ENCODE results near the gene FRMD1.

FRMD1 gene

DNA sequence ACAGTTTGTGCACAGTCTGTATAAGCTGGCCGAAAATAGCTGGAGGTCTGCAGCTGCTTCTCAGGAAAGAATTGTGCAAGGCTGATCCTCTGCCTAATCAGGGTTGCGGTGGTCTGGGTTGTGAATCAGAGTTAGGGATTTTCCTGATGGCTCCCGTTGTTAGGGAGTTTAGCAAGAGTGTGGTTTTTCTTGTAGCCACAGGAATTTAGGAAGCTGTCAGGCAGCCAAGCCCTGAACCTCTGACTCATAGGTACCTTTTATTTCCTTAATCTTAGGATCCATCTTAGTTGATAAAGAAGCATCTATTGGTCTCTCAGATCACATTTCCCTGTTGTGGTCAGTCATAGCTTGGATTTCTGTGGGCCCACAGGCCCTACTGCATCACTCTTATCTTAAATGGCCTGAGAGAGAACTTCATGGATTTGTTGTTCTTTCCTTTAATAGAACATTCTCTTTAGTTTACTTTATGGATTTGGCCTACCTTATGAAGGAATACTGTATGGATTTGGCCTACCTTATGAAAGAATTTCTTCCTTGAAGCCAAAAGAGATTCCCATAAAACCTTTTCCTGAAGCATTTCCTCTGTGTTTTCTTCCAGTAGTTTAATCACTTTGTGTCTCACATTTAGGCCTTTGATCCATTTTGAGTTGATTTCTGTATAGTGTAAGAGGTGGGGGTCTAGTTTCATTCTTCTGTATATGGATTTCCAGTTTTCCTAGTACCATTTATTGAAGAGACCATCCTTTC, 71.2 kb downstream of the FRMD1 start:
- no peak overlapping the region for H3K4me3 ChIP-seq (ENCODE audit: low read depth, low read length)
- ChIA-PET POLR2A (interaction anchor here (0.9 to 1.8 kb wide), 3 partner anchors 9 to 27 kb away, joined by 4 to 11 read pairs (median 11); no protein-coding TSS in a partner anchor), CTCF (interaction anchor here (0.6 kb wide), 1 partner anchor 37 kb away, joined by 3 read pairs; no protein-coding TSS in a partner anchor)
- H3K9me3 ChIP-seq (ENCODE audit: control insufficient read depth, insufficient read depth, low read depth, low read length): no peaks in the 10 kb centered on the region
- H3K36me3 ChIP-seq (ENCODE audit: control insufficient read depth in 2 of 2, insufficient read depth in 1 of 2, low read length in 2 of 2): no peaks in the 10 kb centered on the region
- peak overlapping the region; percentile 46 for H3K27ac ChIP-seq (ENCODE audit: extremely low read depth, low read depth, low read length)
- peaks cover 3% of the 10 kb centered on the region; the same call in 1 of the 2 replicates for H3K4me1 ChIP-seq (ENCODE audit: control insufficient read depth, insufficient read depth, low read length)
- TF ChIP-seq ZNF433 (tag by site-specific recombination; IDR thresholded peaks at IDR 0.05; ENCODE audit: low read depth): no peak
- peak; percentile 81 for TF ChIP-seq ZFP69B (tag by site-specific recombination; IDR thresholded peaks at IDR 0.05)
- no peak for TF ChIP-seq BCL11B (tag by site-specific recombination; IDR thresholded peaks at IDR 0.05; ENCODE audit: low read depth)
- TF ChIP-seq ZNF660 (tag by site-specific recombination; IDR thresholded peaks at IDR 0.05): 0 out of 2 replicates have a peak, but pooled peaks have one; percentile 59
- peak; percentile 71; the same call in 1 of the 2 replicates for TF ChIP-seq SP7 (tag by site-specific recombination; IDR thresholded peaks at IDR 0.05)
- no peak for TF ChIP-seq ZNF169 (tag by site-specific recombination; IDR thresholded peaks at IDR 0.05)
- no peak for TF ChIP-seq ZBTB11 (tag by site-specific recombination; conservative IDR thresholded peaks at IDR 0.05; ENCODE audit: low read depth)
- no peak for TF ChIP-seq ZFHX2 (tag by site-specific recombination; conservative IDR thresholded peaks at IDR 0.05)
- TF ChIP-seq ZNF239 (tag by site-specific recombination; IDR thresholded peaks at IDR 0.05): no peak
- no peak for TF ChIP-seq ZNF626 (tag by site-specific recombination; IDR thresholded peaks at IDR 0.05)
- no peak for TF ChIP-seq ZNF140 (tag by site-specific recombination; IDR thresholded peaks at IDR 0.05)
- TF ChIP-seq ZNF692 (tag by site-specific recombination; IDR thresholded peaks at IDR 0.05): peak; percentile 98
- TF ChIP-seq ZNF10 (tag by site-specific recombination; IDR thresholded peaks at IDR 0.05): peak; percentile 93
- TF ChIP-seq ZNF350 (tag by site-specific recombination; IDR thresholded peaks at IDR 0.05): peak; percentile 56; the same call in 1 of the 2 replicates
- TF ChIP-seq ZXDB (tag by site-specific recombination; IDR thresholded peaks at IDR 0.05): peak; percentile 63
- 0 out of 2 replicates have a peak, but pooled peaks have one; percentile 21 for TF ChIP-seq ZNF184 (tag by site-specific recombination; IDR thresholded peaks at IDR 0.05)
- TF ChIP-seq ZNF629 (tag by site-specific recombination; IDR thresholded peaks at IDR 0.05): peak; percentile 63
- TF ChIP-seq SALL2 (tag by site-specific recombination; IDR thresholded peaks at IDR 0.05; ENCODE audit: borderline replicate concordance): no peak
- TF ChIP-seq, protein P1, sequence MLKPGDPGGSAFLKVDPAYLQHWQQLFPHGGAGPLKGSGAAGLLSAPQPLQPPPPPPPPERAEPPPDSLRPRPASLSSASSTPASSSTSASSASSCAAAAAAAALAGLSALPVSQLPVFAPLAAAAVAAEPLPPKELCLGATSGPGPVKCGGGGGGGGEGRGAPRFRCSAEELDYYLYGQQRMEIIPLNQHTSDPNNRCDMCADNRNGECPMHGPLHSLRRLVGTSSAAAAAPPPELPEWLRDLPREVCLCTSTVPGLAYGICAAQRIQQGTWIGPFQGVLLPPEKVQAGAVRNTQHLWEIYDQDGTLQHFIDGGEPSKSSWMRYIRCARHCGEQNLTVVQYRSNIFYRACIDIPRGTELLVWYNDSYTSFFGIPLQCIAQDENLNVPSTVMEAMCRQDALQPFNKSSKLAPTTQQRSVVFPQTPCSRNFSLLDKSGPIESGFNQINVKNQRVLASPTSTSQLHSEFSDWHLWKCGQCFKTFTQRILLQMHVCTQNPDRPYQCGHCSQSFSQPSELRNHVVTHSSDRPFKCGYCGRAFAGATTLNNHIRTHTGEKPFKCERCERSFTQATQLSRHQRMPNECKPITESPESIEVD (tag by site-specific recombination; IDR thresholded peaks at IDR 0.05): 0 out of 2 replicates have a peak, but pooled peaks have one; percentile 42
- TF ChIP-seq ZNF211 (tag by site-specific recombination; IDR thresholded peaks at IDR 0.05; ENCODE audit: low read depth): no peak
- TF ChIP-seq INSM2 (tag by site-specific recombination; IDR thresholded peaks at IDR 0.05): no peak
- TF ChIP-seq OSR2 (tag by site-specific recombination; IDR thresholded peaks at IDR 0.05): peak; percentile 83
- TF ChIP-seq ATF2 (tag by site-specific recombination; IDR thresholded peaks at IDR 0.05; ENCODE audit: low read depth): no peak
- TF ChIP-seq ZBTB48 (tag by site-specific recombination; IDR thresholded peaks at IDR 0.05): peak; percentile 73
- no peak for TF ChIP-seq ZNF776 (tag by site-specific recombination; IDR thresholded peaks at IDR 0.05; ENCODE audit: borderline replicate concordance)
- no peak for TF ChIP-seq ZNF76 (tag by site-specific recombination; IDR thresholded peaks at IDR 0.05; ENCODE audit: borderline replicate concordance, low read depth)
- TF ChIP-seq ZNF473 (tag by site-specific recombination; IDR thresholded peaks at IDR 0.05): no peak
- TF ChIP-seq ZNF37A (tag by site-specific recombination; IDR thresholded peaks at IDR 0.05): no peak
- no peak for TF ChIP-seq GLIS1 (tag by site-specific recombination; IDR thresholded peaks at IDR 0.05)
